Left ventricle myocardium inferior (tissue), 1 donor: ENCODE data around the gene DDX3X. TPM values are rescaled to one million over a fixed set of nuclear protein-coding genes. Genes with fewer than 3 reads are reported as not detected.

ENCODE experiments used
- DNase-seq: peaks from one replicate; pipeline ENCODE4 v3.0.0-alpha.2; 2020
- H3K27ac ChIP-seq: fragments of 200-600 bp; replicated peaks from 2 replicates; pipeline ENCODE4 v1.8.0; 2021
- H3K27me3 ChIP-seq: fragments of 200-600 bp; 2 replicates; pipeline ENCODE4 v1.8.0; 2021; ENCODE audit warnings: low read depth
- H3K36me3 ChIP-seq: fragments of 200-600 bp; 2 replicates; pipeline ENCODE4 v1.8.0; 2021
- H3K4me1 ChIP-seq: fragments of 200-600 bp; 2 replicates; pipeline ENCODE4 v1.8.0; 2021
- H3K4me3 ChIP-seq: fragments of 200-600 bp; 2 replicates; pipeline ENCODE4 v1.8.0; 2021; ENCODE audit warnings: mild to moderate bottlenecking, moderate library complexity
- H3K9me3 ChIP-seq: fragments of 200-600 bp; replicated peaks from 2 replicates; pipeline ENCODE4 v1.8.0; 2021
- intact Hi-C: fragments of 100-400 bp; cut with micrococcal nuclease; formaldehyde crosslinking; loops from one replicate; pipeline ENCODE4 v1.11.0; 2022
- total RNA-seq: library from RNA; stranded (reverse); fragmentation: NEBNext Ultra II Directional; extraction: Animal tissue kit (Norgen Biotek cat#: 25700); gene quantifications from one replicate; pipeline ENCODE4 v1.2.1, GENCODE V29; 2021
- TF ChIP-seq, protein P1 (sequence below): fragments of 200-600 bp; IDR thresholded peaks from 2 replicates; pipeline ENCODE4 v1.8.0; 2021; ENCODE audit warnings: antibody characterized with exemption, mild to moderate bottlenecking, borderline replicate concordance
- donor health status: DM: no; HTN: yes; CAD: no; lungs with severe emphysema.

The DDX3X gene
- total RNA-seq, 1 donor from 2014 or later, result 138 TPM

DNA sequence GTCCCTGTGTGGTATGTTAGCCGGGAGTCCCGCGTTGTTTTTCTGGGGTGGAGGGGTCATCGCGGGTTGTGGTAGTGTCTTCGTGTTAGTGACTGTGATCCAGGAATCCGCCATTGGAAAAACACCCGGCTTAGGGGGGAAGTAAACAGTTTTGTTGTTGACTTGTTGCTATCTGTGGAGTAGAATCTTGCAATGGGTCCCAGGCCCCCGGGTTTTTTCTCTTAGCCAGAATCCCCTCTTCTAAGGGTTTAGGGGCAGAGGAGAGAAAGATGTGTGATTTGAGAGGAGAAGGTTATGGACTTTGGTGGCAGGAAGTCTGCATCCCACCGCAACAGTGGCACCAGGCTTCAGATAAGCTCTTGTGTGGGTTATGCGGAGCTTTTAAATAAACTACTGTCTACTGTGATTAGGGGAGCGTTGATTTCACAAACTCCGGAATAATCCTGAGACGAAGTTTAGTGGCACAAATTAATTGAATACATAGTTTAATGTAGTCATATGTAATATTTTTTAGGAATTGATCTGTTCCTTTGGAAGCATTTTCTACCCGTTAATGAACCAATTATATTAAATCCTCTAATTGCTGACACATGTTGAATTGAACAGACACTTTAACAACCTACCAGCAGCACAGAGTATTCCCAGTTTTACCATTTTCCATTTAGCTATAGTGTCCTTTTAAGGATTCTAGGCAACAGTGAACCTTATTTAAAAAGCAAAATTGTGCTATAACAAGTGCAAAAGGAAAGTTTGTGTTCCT is 1.4 kb downstream of the DDX3X start:
- peaks cover 13% of the 10 kb centered on the region for H3K36me3 ChIP-seq
- no peaks in the 10 kb centered on the region for H3K9me3 ChIP-seq
- TF ChIP-seq, protein P1, sequence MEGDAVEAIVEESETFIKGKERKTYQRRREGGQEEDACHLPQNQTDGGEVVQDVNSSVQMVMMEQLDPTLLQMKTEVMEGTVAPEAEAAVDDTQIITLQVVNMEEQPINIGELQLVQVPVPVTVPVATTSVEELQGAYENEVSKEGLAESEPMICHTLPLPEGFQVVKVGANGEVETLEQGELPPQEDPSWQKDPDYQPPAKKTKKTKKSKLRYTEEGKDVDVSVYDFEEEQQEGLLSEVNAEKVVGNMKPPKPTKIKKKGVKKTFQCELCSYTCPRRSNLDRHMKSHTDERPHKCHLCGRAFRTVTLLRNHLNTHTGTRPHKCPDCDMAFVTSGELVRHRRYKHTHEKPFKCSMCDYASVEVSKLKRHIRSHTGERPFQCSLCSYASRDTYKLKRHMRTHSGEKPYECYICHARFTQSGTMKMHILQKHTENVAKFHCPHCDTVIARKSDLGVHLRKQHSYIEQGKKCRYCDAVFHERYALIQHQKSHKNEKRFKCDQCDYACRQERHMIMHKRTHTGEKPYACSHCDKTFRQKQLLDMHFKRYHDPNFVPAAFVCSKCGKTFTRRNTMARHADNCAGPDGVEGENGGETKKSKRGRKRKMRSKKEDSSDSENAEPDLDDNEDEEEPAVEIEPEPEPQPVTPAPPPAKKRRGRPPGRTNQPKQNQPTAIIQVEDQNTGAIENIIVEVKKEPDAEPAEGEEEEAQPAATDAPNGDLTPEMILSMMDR, result no peak
- DNase-seq, result no peak
- peak overlapping the region; percentile 99 for H3K27ac ChIP-seq
- peaks cover 53% of the 10 kb centered on the region for H3K4me1 ChIP-seq
- intact Hi-C loops, result no loop called here
- H3K27me3 ChIP-seq, result no peaks in the 10 kb centered on the region
- peak overlapping the region; percentile 91 for H3K4me3 ChIP-seq

DNA sequence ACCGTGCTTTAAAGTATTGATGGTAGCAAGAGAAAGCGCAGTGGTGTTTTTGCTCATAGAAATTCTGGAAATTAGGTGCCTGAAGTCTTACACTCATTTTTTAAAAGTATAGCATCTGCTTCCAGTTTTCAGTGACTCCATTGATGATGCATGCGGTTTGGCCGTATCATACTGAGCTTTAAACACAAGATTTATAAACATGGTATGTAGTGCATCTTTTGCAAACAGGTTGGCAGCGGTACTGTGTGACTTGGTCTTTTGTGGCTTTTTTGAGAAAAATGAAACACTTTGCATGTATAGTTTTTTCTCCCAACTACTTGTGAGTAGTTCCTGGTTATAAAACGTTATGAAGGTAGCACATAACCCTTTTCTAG is 2.0 kb downstream of the DDX3X start:
- peaks cover 19% of the 10 kb centered on the region for H3K36me3 ChIP-seq
- TF ChIP-seq, protein P1, result no peak
- H3K4me3 ChIP-seq, result peak overlapping the region; percentile 91
- H3K27me3 ChIP-seq, result no peaks in the 10 kb centered on the region
- no peaks in the 10 kb centered on the region for H3K9me3 ChIP-seq
- DNase-seq, result no peak
- peaks cover 59% of the 10 kb centered on the region for H3K4me1 ChIP-seq
- intact Hi-C loops, result no loop called here
- peak overlapping the region; percentile 99 for H3K27ac ChIP-seq

DNA sequence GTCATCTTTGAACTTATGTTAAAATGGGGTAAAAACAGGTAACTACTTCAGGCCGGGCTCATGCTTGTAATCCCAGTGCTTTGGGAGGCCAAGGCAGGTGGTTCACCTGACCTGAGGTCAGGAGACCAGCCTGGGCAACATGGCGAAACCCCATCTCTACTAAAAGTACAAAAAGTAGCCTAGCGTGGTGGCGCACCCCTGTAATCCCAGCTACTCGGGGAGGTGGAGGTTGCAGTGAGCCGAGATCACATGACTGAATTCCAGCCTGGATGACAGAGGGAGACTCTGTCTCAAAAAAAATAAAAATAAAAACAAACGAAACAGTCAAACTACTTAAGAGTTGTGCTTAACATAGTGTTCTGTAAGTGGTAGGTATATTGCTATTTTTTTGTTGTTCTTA is 2.5 kb downstream of the DDX3X start:
- H3K27me3 ChIP-seq, result no peaks in the 10 kb centered on the region
- no peak overlapping the region for H3K27ac ChIP-seq
- TF ChIP-seq, protein P1, result no peak
- intact Hi-C loops, result no loop called here
- DNase-seq, result no peak
- peaks cover 64% of the 10 kb centered on the region for H3K4me1 ChIP-seq
- peak overlapping the region; percentile 91 for H3K4me3 ChIP-seq
- H3K36me3 ChIP-seq, result peaks cover 24% of the 10 kb centered on the region
- no peaks in the 10 kb centered on the region for H3K9me3 ChIP-seq

DNA sequence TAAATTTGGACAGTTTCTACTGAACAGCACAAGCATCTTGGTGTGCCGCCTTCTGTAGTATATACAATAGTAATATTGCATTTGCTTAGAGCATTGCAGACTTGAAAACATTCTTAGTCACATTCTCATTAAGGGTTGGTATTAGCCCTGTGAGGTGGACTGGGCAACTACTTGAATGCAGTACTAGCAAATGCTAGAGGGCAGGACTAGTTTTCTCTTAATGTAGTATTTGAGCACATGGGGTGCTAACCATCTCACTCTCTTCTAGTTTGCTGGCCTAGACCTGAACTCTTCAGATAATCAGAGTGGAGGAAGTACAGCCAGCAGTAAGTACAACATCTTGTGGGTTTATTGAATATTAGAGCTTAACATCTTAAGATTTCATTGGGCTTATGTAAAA is 3.2 kb downstream of the DDX3X start:
- Histone ChIP-seq H3K9me3 (no peaks in the 10 kb centered on the region), H3K36me3 (peaks cover 31% of the 10 kb centered on the region), H3K27ac (no peak overlapping the region), H3K4me1 (peaks cover 69% of the 10 kb centered on the region), H3K4me3 (peak overlapping the region; percentile 91), H3K27me3 (no peaks in the 10 kb centered on the region)
- no peak for DNase-seq
- TF ChIP-seq, protein P1, result no peak
- intact Hi-C loops, result no loop called here

DNA sequence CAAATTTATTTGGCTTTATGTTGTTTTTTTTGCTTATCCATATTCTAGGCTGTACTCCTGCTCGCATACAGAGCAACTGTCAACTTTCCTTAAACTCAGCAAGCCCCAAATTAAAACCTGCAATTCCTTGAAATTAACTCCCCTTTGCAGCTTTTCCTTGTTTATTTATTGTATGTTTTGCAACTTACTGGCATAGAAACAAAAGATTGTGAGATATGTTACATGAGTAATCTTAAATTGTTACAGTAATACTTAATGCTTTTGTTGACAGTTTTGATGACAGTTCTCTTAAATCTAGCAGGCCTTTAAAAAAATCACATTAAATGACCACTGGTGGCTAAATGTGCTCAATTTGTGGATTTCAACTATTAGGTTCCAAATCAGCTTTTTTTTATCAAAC is 4.5 kb downstream of the DDX3X start:
- Histone ChIP-seq H3K4me3 (peak overlapping the region; percentile 91), H3K27ac (no peak overlapping the region), H3K4me1 (peaks cover 62% of the 10 kb centered on the region), H3K9me3 (no peaks in the 10 kb centered on the region), H3K36me3 (peaks cover 44% of the 10 kb centered on the region), H3K27me3 (no peaks in the 10 kb centered on the region)
- TF ChIP-seq, protein P1, result no peak
- intact Hi-C loops, result no loop called here
- no peak for DNase-seq
